HG03280 (cell line): Measurements from ENCODE around the gene CMC4.

Experiments used
- ATAC-seq: cut with Tn5 transposase; IDR thresholded peaks from one replicate; pipeline ENCODE4 v1.9.1; 2021; ENCODE audit warnings: mild to moderate bottlenecking, moderate library complexity; ENCODE audit not compliant: unreplicated experiment

Gene CMC4

GRCh38 chrX:155070975-155071693 is at the start of gene CMC4, which contains the start of the genes BRCC3 and MTCP1:
CMC4 (minus strand) TSS chrX:155071136; CDS start chrX:155064023, 7,113 bp downstream.
BRCC3 (plus strand) TSS chrX:155071508; CDS start chrX:155071528, 20 bp downstream.
MTCP1 (minus strand) TSS chrX:155071136; CDS start chrX:155066010, 5,126 bp downstream.
- peak; percentile 92 for ATAC-seq

- no peak for ATAC-seq
Observed at GRCh38 chrX:155115174-155115819, 44.4 kb upstream of the CMC4 start.

- ATAC-seq = no peak
Observed at GRCh38 chrX:155113097-155113496, 42.2 kb upstream of the CMC4 start.

- ATAC-seq = no peak
Observed at GRCh38 chrX:155112171-155112570, 41.2 kb upstream of the CMC4 start.

GRCh38 chrX:155108427-155108826 is 37.5 kb upstream of the CMC4 start:
- ATAC-seq = no peak

- ATAC-seq = no peak
Observed at GRCh38 chrX:155105919-155106318, 35.0 kb upstream of the CMC4 start.

- ATAC-seq = no peak
Observed at GRCh38 chrX:155094468-155095061, 23.6 kb upstream of the CMC4 start.

- ATAC-seq = no peak
Observed at GRCh38 chrX:155086961-155087735, 16.2 kb upstream of the CMC4 start.

GRCh38 chrX:155086202-155086840 is 15.4 kb upstream of the CMC4 start:
- no peak for ATAC-seq

GRCh38 chrX:155071694-155072280 is 851 bp upstream of the CMC4 start:
- peak; percentile 7 for ATAC-seq

- ATAC-seq = peak; percentile 17
Observed at GRCh38 chrX:155070663-155070974, 317 bp downstream of the CMC4 start.

- ATAC-seq = no peak
Observed at GRCh38 chrX:155070038-155070437, 898 bp downstream of the CMC4 start.

GRCh38 chrX:155069414-155069813 is 1.5 kb downstream of the CMC4 start:
- ATAC-seq = no peak

GRCh38 chrX:155068165-155068564 is 2.8 kb downstream of the CMC4 start:
- no peak for ATAC-seq

GRCh38 chrX:155065035-155065734 is 5.8 kb downstream of the CMC4 start:
- ATAC-seq = no peak

- ATAC-seq = no peak
Observed at GRCh38 chrX:155061760-155062159, 9.2 kb downstream of the CMC4 start.

- ATAC-seq = no peak
Observed at GRCh38 chrX:155056877-155057792, 13.8 kb downstream of the CMC4 start.

- ATAC-seq = no peak
Observed at GRCh38 chrX:155056471-155056870, 14.5 kb downstream of the CMC4 start.

- ATAC-seq = no peak
Observed at GRCh38 chrX:155055494-155055893, 15.4 kb downstream of the CMC4 start.
